ENCODE measurements around the gene HS2ST1.

HS2ST1 gene

DNA sequence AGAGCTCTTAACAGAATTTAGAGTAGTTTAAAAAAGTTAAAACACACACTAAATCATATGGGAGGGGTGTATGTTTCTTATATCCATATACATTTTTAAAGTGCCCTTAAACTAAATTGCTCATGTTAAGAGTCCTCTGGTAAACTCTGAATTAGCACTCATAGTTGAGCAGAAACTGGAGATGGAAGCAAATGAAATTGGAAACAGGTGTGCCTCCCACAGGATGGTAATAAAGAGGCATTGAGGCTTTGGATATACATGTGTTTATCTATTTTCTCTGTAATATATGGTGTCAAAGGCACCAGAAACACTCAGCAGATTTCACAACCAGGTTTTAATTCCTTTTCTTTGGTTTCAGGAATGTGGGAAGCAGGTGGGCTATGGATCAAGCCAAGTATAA is 188.6 kb downstream of the HS2ST1 start:
- ChIA-PET CTCF (interaction anchor here (1.3 kb wide), 1 partner anchor 19 kb away, joined by 4 read pairs; no protein-coding TSS in a partner anchor), POLR2A (no interaction called here)
- Histone ChIP-seq H3K36me3 (ENCODE audit: control insufficient read depth in 4 of 4, insufficient read depth in 4 of 4, low read length in 3 of 4) (peaks cover 0 to 15% (median 7%) of the 10 kb centered on the region in 4 experiments), H3K4me1 (ENCODE audit: control extremely low read depth in 1 of 4, control insufficient read depth in 4 of 4, insufficient read depth in 4 of 4, low read length in 3 of 4) (no peaks in the 10 kb centered on the region), H3K27me3 (replicated peaks in 2 of 5; ENCODE audit: control insufficient read depth in 4 of 5, insufficient read depth in 5 of 5, low read length in 4 of 5) (no peaks in the 10 kb centered on the region), H3K27ac (ENCODE audit: insufficient read depth in 1 of 2, low read depth in 1 of 2, low read length in 2 of 2, poor library complexity in 1 of 2, severe bottlenecking in 2 of 2) (no peak overlapping the region), H3K4me3 (ENCODE audit: control insufficient read depth in 1 of 7, extremely low read depth in 1 of 7, insufficient read depth in 4 of 7, low read depth in 2 of 7, low read length in 6 of 7) (no peak overlapping the region), H3K9me3 (ENCODE audit: control extremely low read depth in 1 of 5, control insufficient read depth in 4 of 5, insufficient read depth in 2 of 5, low read depth in 1 of 5, low read length in 4 of 5) (peaks cover 0 to 14% (median 8%) of the 10 kb centered on the region in 5 experiments)
- no peak for DNase-seq

DNA sequence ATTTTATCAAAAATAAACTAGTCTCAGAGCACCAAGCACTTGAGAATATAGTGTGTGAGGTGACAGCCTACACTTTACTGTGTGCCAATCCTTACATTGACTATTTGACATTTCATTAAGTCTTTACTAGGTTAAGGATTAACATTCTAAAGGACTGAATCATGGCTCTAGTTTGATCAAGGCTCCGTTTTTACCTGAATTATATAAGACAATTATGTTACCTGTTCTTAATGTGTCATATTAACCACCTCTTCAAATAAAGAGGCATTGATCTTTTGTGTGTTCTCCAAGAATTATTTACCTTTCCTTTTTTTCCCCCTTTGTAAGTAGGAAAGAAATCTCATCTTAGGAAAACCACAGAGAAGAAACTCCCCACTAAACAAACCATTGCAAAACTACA is 189.7 kb downstream of the HS2ST1 start:
- no peak overlapping the region for H3K27ac ChIP-seq (ENCODE audit: insufficient read depth in 1 of 2, low read depth in 1 of 2, low read length in 2 of 2, poor library complexity in 1 of 2, severe bottlenecking in 2 of 2)
- H3K9me3 ChIP-seq (ENCODE audit: control extremely low read depth in 1 of 5, control insufficient read depth in 4 of 5, insufficient read depth in 2 of 5, low read depth in 1 of 5, low read length in 4 of 5), result peaks cover 0 to 14% (median 8%) of the 10 kb centered on the region in 5 experiments
- WGBS (ENCODE audit: insufficient coverage), result no CpG with 5 or more reads among the region's 1 CpG
- no peak for DNase-seq
- H3K27me3 ChIP-seq (replicated peaks in 2 of 5; ENCODE audit: control insufficient read depth in 4 of 5, insufficient read depth in 5 of 5, low read length in 4 of 5), result no peaks in the 10 kb centered on the region
- H3K36me3 ChIP-seq (ENCODE audit: control insufficient read depth in 4 of 4, insufficient read depth in 4 of 4, low read length in 3 of 4), result peaks cover 0 to 15% (median 6%) of the 10 kb centered on the region in 4 experiments
- CTCF ChIA-PET, result no interaction called here
- POLR2A ChIA-PET, result no interaction called here
- H3K4me1 ChIP-seq (ENCODE audit: control extremely low read depth in 1 of 4, control insufficient read depth in 4 of 4, insufficient read depth in 4 of 4, low read length in 3 of 4), result no peaks in the 10 kb centered on the region
- H3K4me3 ChIP-seq (ENCODE audit: control insufficient read depth in 1 of 7, extremely low read depth in 1 of 7, insufficient read depth in 4 of 7, low read depth in 2 of 7, low read length in 6 of 7), result no peak overlapping the region

DNA sequence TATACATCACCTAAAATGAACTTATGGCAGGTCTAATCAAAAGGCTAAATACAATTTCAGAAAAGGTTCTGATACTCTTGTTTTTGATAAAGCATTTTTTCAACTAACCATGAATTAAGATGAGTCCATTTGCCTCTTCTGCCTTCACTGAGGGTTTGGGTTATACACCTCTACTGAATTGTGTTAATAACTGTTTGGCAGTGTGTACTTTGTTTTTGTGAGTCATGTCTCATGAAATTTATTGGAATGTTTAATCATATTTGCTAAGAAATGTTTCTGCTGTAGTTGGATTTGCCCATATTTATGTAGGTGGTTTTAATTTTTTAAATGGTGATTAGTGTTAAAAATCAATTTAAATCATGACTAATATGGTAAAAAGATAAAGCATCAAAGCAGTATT is 190.5 kb downstream of the HS2ST1 start:
- no peaks in the 10 kb centered on the region for H3K27me3 ChIP-seq (replicated peaks in 2 of 5; ENCODE audit: control insufficient read depth in 4 of 5, insufficient read depth in 5 of 5, low read length in 4 of 5)
- peaks cover 0 to 11% (median 2%) of the 10 kb centered on the region in 4 experiments for H3K36me3 ChIP-seq (ENCODE audit: control insufficient read depth in 4 of 4, insufficient read depth in 4 of 4, low read length in 3 of 4)
- H3K4me3 ChIP-seq (ENCODE audit: control insufficient read depth in 1 of 7, extremely low read depth in 1 of 7, insufficient read depth in 4 of 7, low read depth in 2 of 7, low read length in 6 of 7), result no peak overlapping the region
- no peak for DNase-seq
- ChIA-PET POLR2A (no interaction called here), CTCF (no interaction called here)
- H3K27ac ChIP-seq (ENCODE audit: insufficient read depth in 1 of 2, low read depth in 1 of 2, low read length in 2 of 2, poor library complexity in 1 of 2, severe bottlenecking in 2 of 2), result no peak overlapping the region
- H3K4me1 ChIP-seq (ENCODE audit: control extremely low read depth in 1 of 4, control insufficient read depth in 4 of 4, insufficient read depth in 4 of 4, low read length in 3 of 4), result no peaks in the 10 kb centered on the region
- H3K9me3 ChIP-seq (ENCODE audit: control extremely low read depth in 1 of 5, control insufficient read depth in 4 of 5, insufficient read depth in 2 of 5, low read depth in 1 of 5, low read length in 4 of 5), result peaks cover 0 to 10% (median 8%) of the 10 kb centered on the region in 5 experiments

DNA sequence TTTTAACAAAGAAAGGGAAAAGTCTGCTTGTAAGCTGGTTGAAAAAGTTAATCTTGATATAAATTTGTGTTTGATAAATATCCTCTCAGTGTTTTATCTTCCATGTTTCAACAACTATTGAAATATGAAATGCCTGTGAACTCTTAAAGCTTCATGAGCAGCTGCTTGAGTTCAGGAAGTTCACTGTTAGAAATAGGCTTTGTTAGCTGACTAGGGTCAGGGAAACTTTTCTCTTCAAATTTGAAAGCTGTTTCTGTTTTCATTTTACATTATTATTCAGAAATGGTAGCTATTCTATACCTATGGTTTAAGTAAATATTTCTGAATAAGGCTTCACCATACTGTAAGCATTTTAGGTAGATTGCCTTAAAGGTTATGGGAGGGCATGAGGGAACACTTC is 191.7 kb downstream of the HS2ST1 start:
- ChIA-PET CTCF (interaction anchor here (1.1 to 1.2 kb wide), 2 partner anchors 12 to 23 kb away, joined by 3 read pairs; no protein-coding TSS in a partner anchor), POLR2A (no interaction called here)
- Histone ChIP-seq H3K9me3 (ENCODE audit: control extremely low read depth in 1 of 5, control insufficient read depth in 4 of 5, insufficient read depth in 2 of 5, low read depth in 1 of 5, low read length in 4 of 5) (no peaks in the 10 kb centered on the region), H3K27me3 (replicated peaks in 2 of 5; ENCODE audit: control insufficient read depth in 4 of 5, insufficient read depth in 5 of 5, low read length in 4 of 5) (no peaks in the 10 kb centered on the region), H3K27ac (ENCODE audit: insufficient read depth in 1 of 2, low read depth in 1 of 2, low read length in 2 of 2, poor library complexity in 1 of 2, severe bottlenecking in 2 of 2) (no peak overlapping the region), H3K36me3 (ENCODE audit: control insufficient read depth in 4 of 4, insufficient read depth in 4 of 4, low read length in 3 of 4) (peaks cover 0 to 3% (median under 1%) of the 10 kb centered on the region in 4 experiments), H3K4me1 (ENCODE audit: control extremely low read depth in 1 of 4, control insufficient read depth in 4 of 4, insufficient read depth in 4 of 4, low read length in 3 of 4) (no peaks in the 10 kb centered on the region), H3K4me3 (ENCODE audit: control insufficient read depth in 1 of 7, extremely low read depth in 1 of 7, insufficient read depth in 4 of 7, low read depth in 2 of 7, low read length in 6 of 7) (no peak overlapping the region)
- DNase-seq, result no peak

DNA sequence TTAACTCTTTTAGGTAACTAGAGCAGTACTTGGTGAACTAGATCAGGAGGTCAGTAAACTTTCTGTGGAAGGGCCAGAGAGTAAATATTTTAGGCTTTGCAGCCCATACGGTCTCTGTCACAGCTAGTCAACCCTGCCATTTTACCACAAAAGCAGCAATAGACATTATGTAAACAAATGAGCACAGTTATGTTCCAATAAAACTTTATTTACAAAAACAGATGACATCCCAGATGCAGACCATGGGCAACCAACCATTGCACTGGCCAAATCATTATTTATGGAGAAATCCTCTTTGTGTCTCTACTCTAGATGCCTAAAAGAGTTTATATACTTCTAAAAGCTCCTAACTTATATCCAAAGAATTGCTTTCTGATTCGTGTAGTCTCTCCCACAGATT is 192.4 kb downstream of the HS2ST1 start:
- CTCF ChIA-PET, result interaction anchor here (0.6 kb wide), 1 partner anchor 12 kb away, joined by 3 read pairs; no protein-coding TSS in a partner anchor

DNA sequence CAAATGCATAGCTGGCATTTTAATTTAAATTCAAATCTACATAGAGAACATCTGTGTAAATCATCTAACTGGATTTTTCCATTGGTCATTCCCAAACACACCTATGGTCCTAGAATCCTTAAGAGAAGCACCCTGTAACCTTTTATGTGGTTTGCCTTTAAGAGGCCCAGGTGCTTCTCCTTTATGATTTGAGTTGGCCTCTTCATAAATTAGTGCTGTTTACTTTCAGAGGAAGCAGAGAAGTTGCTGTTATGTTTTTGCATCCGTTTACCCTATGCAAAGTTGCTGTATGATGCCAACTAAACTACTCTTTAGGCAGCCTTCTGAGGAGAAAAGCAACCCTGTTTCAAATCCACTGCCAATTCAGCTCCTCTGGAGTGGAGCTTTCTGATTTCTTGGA is 193.8 kb downstream of the HS2ST1 start:
- ChIA-PET CTCF (interaction anchor here (0.6 kb wide), 1 partner anchor 609 kb away, joined by 3 read pairs; no protein-coding TSS in a partner anchor), POLR2A (no interaction called here)
- no peak for DNase-seq
- H3K27me3 ChIP-seq (replicated peaks in 2 of 5; ENCODE audit: control insufficient read depth in 4 of 5, insufficient read depth in 5 of 5, low read length in 4 of 5), result no peaks in the 10 kb centered on the region
- no peak overlapping the region for H3K27ac ChIP-seq (ENCODE audit: insufficient read depth in 1 of 2, low read depth in 1 of 2, low read length in 2 of 2, poor library complexity in 1 of 2, severe bottlenecking in 2 of 2)
- no peaks in the 10 kb centered on the region for H3K9me3 ChIP-seq (ENCODE audit: control extremely low read depth in 1 of 5, control insufficient read depth in 4 of 5, insufficient read depth in 2 of 5, low read depth in 1 of 5, low read length in 4 of 5)
- WGBS (ENCODE audit: insufficient coverage), result 100% methylated on average over 1 of the region's 1 CpG
- no peaks in the 10 kb centered on the region for H3K4me1 ChIP-seq (ENCODE audit: control extremely low read depth in 1 of 4, control insufficient read depth in 4 of 4, insufficient read depth in 4 of 4, low read length in 3 of 4)
- no peak overlapping the region for H3K4me3 ChIP-seq (ENCODE audit: control insufficient read depth in 1 of 7, extremely low read depth in 1 of 7, insufficient read depth in 4 of 7, low read depth in 2 of 7, low read length in 6 of 7)
- H3K36me3 ChIP-seq (ENCODE audit: control insufficient read depth in 4 of 4, insufficient read depth in 4 of 4, low read length in 3 of 4), result peaks cover 0 to 3% (median 0%) of the 10 kb centered on the region in 4 experiments

More for the DNA sequence above, 192.4 kb downstream of the HS2ST1 start:
- no peaks in the 10 kb centered on the region for H3K9me3 ChIP-seq (ENCODE audit: control extremely low read depth in 1 of 5, control insufficient read depth in 4 of 5, insufficient read depth in 2 of 5, low read depth in 1 of 5, low read length in 4 of 5)
- POLR2A ChIA-PET, result no interaction called here
- WGBS (ENCODE audit: insufficient coverage), result no CpG with 5 or more reads among the region's 2 CpGs
- no peaks in the 10 kb centered on the region for H3K4me1 ChIP-seq (ENCODE audit: control extremely low read depth in 1 of 4, control insufficient read depth in 4 of 4, insufficient read depth in 4 of 4, low read length in 3 of 4)
- no peak for DNase-seq
- no peak overlapping the region for H3K4me3 ChIP-seq (ENCODE audit: control insufficient read depth in 1 of 7, extremely low read depth in 1 of 7, insufficient read depth in 4 of 7, low read depth in 2 of 7, low read length in 6 of 7)
- H3K27ac ChIP-seq (ENCODE audit: insufficient read depth in 1 of 2, low read depth in 1 of 2, low read length in 2 of 2, poor library complexity in 1 of 2, severe bottlenecking in 2 of 2), result no peak overlapping the region
- H3K27me3 ChIP-seq (replicated peaks in 2 of 5; ENCODE audit: control insufficient read depth in 4 of 5, insufficient read depth in 5 of 5, low read length in 4 of 5), result no peaks in the 10 kb centered on the region
- H3K36me3 ChIP-seq (ENCODE audit: control insufficient read depth in 4 of 4, insufficient read depth in 4 of 4, low read length in 3 of 4), result peaks cover 0 to 3% (median 0%) of the 10 kb centered on the region in 4 experiments

DNA sequence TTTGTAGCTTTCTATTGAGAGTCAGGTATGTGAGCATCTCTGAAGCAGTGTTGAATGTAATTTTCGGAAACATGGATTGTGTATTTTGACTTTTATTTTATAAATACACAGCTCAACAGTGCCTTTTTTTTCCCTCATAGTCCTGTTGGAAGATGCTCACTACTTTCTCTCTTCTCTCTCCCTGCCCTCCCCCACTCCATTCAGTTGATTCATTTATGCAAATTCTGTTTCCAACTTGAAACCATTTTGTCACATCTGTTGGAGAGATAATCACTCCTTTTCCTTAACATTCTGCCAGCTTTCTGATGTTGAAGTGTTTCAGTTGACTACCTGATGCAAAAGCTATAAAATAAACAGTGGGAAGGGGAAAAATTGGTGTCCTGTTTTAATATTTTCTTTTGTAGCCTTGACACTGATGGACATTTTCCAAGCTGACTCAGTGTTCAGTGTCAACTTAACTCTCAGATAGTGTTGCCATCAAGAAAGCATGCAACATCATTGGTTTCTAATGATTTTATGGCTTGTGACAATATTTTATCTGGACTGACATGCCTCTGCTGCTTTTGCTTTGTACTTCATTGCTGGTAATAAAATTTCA is 194.5 kb downstream of the HS2ST1 start:
- H3K27me3 ChIP-seq (replicated peaks in 2 of 5; ENCODE audit: control insufficient read depth in 4 of 5, insufficient read depth in 5 of 5, low read length in 4 of 5), result no peaks in the 10 kb centered on the region
- POLR2A ChIA-PET, result no interaction called here
- H3K4me3 ChIP-seq (ENCODE audit: control insufficient read depth in 1 of 7, extremely low read depth in 1 of 7, insufficient read depth in 4 of 7, low read depth in 2 of 7, low read length in 6 of 7), result no peak overlapping the region
- CTCF ChIA-PET, result no interaction called here
- WGBS (ENCODE audit: insufficient coverage), result no CpG with 5 or more reads among the region's 1 CpG
- no peak overlapping the region for H3K27ac ChIP-seq (ENCODE audit: insufficient read depth in 1 of 2, low read depth in 1 of 2, low read length in 2 of 2, poor library complexity in 1 of 2, severe bottlenecking in 2 of 2)
- H3K4me1 ChIP-seq (ENCODE audit: control extremely low read depth in 1 of 4, control insufficient read depth in 4 of 4, insufficient read depth in 4 of 4, low read length in 3 of 4), result no peaks in the 10 kb centered on the region
- no peaks in the 10 kb centered on the region for H3K36me3 ChIP-seq (ENCODE audit: control insufficient read depth in 4 of 4, insufficient read depth in 4 of 4, low read length in 3 of 4)
- no peak for DNase-seq
- no peaks in the 10 kb centered on the region for H3K9me3 ChIP-seq (ENCODE audit: control extremely low read depth in 1 of 5, control insufficient read depth in 4 of 5, insufficient read depth in 2 of 5, low read depth in 1 of 5, low read length in 4 of 5)
